K562 (cell line): ENCODE data around the gene SUCO.

Experiments
- CTCF ChIP-seq, 3 experiments: IDR thresholded peaks in 2 of 3; conservative IDR thresholded peaks in 1 of 3; 2 replicates each; pipeline ENCODE4 v1.5.1; 2011 to 2012; ENCODE audit warnings: low read length in 3 of 3, mild to moderate bottlenecking in 3 of 3, control low read depth in 2 of 3, improper control_type of control experiment in 1 of 3, inconsistent platforms in 1 of 3, low read depth in 1 of 3, mixed read lengths in 1 of 3, moderate library complexity in 1 of 3; ENCODE audit not compliant: insufficient read depth in 2 of 3
- DNMT1 ChIP-seq: fragments of 450-650 bp; IDR thresholded peaks from 2 replicates; pipeline ENCODE4 v1.6.1; 2016; ENCODE audit warnings: antibody characterized with exemption, mild to moderate bottlenecking
- ESRRA ChIP-seq: fragments of 450-650 bp; IDR thresholded peaks from 2 replicates; pipeline ENCODE4 v1.6.1; 2014; ENCODE audit warnings: low read depth, mild to moderate bottlenecking, moderate library complexity, borderline replicate concordance
- TAF1 ChIP-seq: IDR thresholded peaks from 2 replicates; pipeline ENCODE4 v1.6.1; 2011; ENCODE audit warnings: mild to moderate bottlenecking, low read length, moderate library complexity; ENCODE audit not compliant: insufficient read depth, control insufficient read depth, severe bottlenecking; ENCODE audit errors: extremely low read depth
- ZBTB8A ChIP-seq: fragments of 450-650 bp; IDR thresholded peaks from 2 replicates; pipeline ENCODE4 v1.6.1; 2018; ENCODE audit warnings: mild to moderate bottlenecking, moderate library complexity; ENCODE audit not compliant: partially characterized antibody
- ZNF780A ChIP-seq: fragments of 250-450 bp; sonication (Bioruptor Pico); IDR thresholded peaks from 2 replicates; pipeline ENCODE4 v1.5.0; 2021; ENCODE audit warnings: mild to moderate bottlenecking

- TF ChIP-seq CTCF (IDR thresholded peaks at IDR 0.05 in 2 of 3, conservative IDR thresholded peaks at IDR 0.05 in 1 of 3; ENCODE audit: insufficient read depth in 2 of 3, low read depth in 1 of 3, low read length in 3 of 3) (no peak), ZNF780A (CRISPR knock-in tag) (no peak), DNMT1 (no peak), ESRRA (no peak), ZBTB8A (no peak), TAF1 (no peak)
Observed at GRCh38 chr1:172602706-172603105, 69.8 kb downstream of the SUCO start.
